NCI-H526 treated with DMSO at 0.1 percent for 48 hours (cell line): ENCODE results near the gene AUTS2.

ENCODE experiments used
- DNase-seq: peaks from one replicate; lab custom pipeline; 2025; lab: John Stamatoyannopoulos, UW

AUTS2 gene

GRCh38 chr7:70696201-70696754, 1098.0 kb downstream of the AUTS2 start:
- peak; percentile 20 for DNase-seq

GRCh38 chr7:70698219-70698832, 1100.1 kb downstream of the AUTS2 start:
- DNase-seq = peak; percentile 71

- no peak for DNase-seq
These were observed 1101.0 kb downstream of the AUTS2 start for GRCh38 chr7:70699271-70699670.

- peak; percentile 65 for DNase-seq
These were observed 1102.0 kb downstream of the AUTS2 start for GRCh38 chr7:70700055-70700940.

- DNase-seq = no peak
These were observed 1102.7 kb downstream of the AUTS2 start for GRCh38 chr7:70700941-70701425.

GRCh38 chr7:70701477-70701876, 1103.2 kb downstream of the AUTS2 start:
- DNase-seq = no peak

GRCh38 chr7:70701991-70702390, 1103.7 kb downstream of the AUTS2 start:
- no peak for DNase-seq

GRCh38 chr7:70703785-70704184, 1105.5 kb downstream of the AUTS2 start:
- no peak for DNase-seq

GRCh38 chr7:70704831-70705346, 1106.6 kb downstream of the AUTS2 start:
- DNase-seq = no peak

- DNase-seq = no peak
These were observed 1107.9 kb downstream of the AUTS2 start for GRCh38 chr7:70706204-70706603.

GRCh38 chr7:70706698-70707097, 1108.4 kb downstream of the AUTS2 start:
- DNase-seq = no peak

- DNase-seq = no peak
These were observed 1109.6 kb downstream of the AUTS2 start for GRCh38 chr7:70707823-70708243.

- DNase-seq = peak; percentile 17
These were observed 1111.8 kb downstream of the AUTS2 start for GRCh38 chr7:70710011-70710480.

GRCh38 chr7:70710651-70711050, 1112.4 kb downstream of the AUTS2 start:
- DNase-seq = no peak

- peak; percentile 83 for DNase-seq
These were observed 1113.2 kb downstream of the AUTS2 start for GRCh38 chr7:70711452-70711851.

GRCh38 chr7:70712942-70713341, 1114.7 kb downstream of the AUTS2 start:
- peak; percentile 19 for DNase-seq

GRCh38 chr7:70714506-70715038, 1116.3 kb downstream of the AUTS2 start:
- DNase-seq = no peak

GRCh38 chr7:70717553-70718329, 1119.5 kb downstream of the AUTS2 start:
- no peak for DNase-seq

- DNase-seq = no peak
These were observed 1120.8 kb downstream of the AUTS2 start for GRCh38 chr7:70719125-70719524.

- no peak for DNase-seq
These were observed 1122.1 kb downstream of the AUTS2 start for GRCh38 chr7:70720191-70720873.

- DNase-seq = no peak
These were observed 1123.2 kb downstream of the AUTS2 start for GRCh38 chr7:70721500-70721899.
